ENCODE data around the gene TUBB1. TPM values are rescaled to one million over a fixed set of nuclear protein-coding genes. Genes with fewer than 3 reads are reported as not detected.

TUBB1 gene
- total and polyA plus RNA-seq, 2 of the 13 experiments (the other 11 are each of a cell fraction or from before 2014, with no cell fraction given): 0.11 to 57.6 TPM

DNA sequence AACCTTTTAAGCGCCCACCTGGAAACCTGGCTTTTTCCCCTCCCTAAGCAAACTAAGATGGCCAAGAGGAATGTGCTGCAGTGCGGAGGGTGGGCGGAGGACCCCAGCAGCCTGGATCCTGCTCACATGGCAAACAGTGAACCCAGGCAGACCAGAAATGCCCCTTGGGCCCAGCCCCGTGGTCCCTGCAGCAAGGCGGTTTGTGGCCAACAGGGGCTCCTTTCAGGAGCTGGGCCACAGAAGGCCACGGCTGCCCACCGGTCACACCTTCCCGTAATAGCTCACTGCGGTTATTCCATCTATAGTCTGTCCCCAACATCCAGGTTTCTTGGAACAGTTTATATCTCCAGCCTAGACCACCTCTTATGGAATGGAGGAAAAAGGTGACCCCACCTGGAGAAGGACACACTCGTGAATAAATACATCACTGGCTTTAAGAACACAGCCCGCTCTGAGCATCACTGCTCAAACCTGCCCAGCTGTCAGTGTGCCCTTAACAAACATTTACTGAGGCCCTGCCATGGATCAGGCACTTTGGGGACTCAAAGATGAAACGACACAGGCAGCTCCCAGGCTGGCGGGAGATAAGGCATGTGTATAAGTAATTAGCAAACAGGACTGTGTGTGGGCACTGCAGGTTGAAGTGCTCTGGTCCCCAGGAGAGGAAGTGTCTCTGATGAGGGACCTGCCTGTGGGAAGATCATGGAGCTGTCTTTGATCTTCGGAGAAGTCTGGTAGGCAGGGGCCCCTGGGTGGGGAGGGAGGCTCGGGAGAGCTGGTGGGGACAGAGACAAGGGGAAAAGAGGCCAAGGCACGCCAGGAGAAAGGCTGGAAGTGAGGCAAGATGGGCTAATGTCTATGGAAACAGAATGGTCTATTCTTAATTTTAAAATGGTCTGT lies 3.2 kb upstream of the TUBB1 start (continued):
- TF ChIP-seq DR1 (CRISPR knock-in tag; IDR thresholded peaks at IDR 0.05): no peak
- TF ChIP-seq, protein P1, sequence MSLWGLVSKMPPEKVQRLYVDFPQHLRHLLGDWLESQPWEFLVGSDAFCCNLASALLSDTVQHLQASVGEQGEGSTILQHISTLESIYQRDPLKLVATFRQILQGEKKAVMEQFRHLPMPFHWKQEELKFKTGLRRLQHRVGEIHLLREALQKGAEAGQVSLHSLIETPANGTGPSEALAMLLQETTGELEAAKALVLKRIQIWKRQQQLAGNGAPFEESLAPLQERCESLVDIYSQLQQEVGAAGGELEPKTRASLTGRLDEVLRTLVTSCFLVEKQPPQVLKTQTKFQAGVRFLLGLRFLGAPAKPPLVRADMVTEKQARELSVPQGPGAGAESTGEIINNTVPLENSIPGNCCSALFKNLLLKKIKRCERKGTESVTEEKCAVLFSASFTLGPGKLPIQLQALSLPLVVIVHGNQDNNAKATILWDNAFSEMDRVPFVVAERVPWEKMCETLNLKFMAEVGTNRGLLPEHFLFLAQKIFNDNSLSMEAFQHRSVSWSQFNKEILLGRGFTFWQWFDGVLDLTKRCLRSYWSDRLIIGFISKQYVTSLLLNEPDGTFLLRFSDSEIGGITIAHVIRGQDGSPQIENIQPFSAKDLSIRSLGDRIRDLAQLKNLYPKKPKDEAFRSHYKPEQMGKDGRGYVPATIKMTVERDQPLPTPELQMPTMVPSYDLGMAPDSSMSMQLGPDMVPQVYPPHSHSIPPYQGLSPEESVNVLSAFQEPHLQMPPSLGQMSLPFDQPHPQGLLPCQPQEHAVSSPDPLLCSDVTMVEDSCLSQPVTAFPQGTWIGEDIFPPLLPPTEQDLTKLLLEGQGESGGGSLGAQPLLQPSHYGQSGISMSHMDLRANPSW (CRISPR knock-in tag; IDR thresholded peaks at IDR 0.05; ENCODE audit: borderline replicate concordance): 0 out of 2 replicates have a peak, but pooled peaks have one; percentile 47
- peak in 1 of 2 experiments; percentile 44; a peak in 2 of 4 replicates for TF ChIP-seq POLR2A (IDR thresholded peaks at IDR 0.05; ENCODE audit: insufficient read depth in 1 of 2, low read depth in 2 of 2, low read length in 2 of 2)
- TF ChIP-seq ZNF713 (CRISPR knock-in tag; IDR thresholded peaks at IDR 0.05): no peak
- no peak for TF ChIP-seq NR2F1 (CRISPR knock-in tag; IDR thresholded peaks at IDR 0.05)
- no peak for TF ChIP-seq CAMTA2 (CRISPR knock-in tag; IDR thresholded peaks at IDR 0.05; ENCODE audit: borderline replicate concordance)
- TF ChIP-seq HCFC1 (IDR thresholded peaks at IDR 0.05; ENCODE audit: low read depth, low read length): no peak
- TF ChIP-seq, protein P2, sequence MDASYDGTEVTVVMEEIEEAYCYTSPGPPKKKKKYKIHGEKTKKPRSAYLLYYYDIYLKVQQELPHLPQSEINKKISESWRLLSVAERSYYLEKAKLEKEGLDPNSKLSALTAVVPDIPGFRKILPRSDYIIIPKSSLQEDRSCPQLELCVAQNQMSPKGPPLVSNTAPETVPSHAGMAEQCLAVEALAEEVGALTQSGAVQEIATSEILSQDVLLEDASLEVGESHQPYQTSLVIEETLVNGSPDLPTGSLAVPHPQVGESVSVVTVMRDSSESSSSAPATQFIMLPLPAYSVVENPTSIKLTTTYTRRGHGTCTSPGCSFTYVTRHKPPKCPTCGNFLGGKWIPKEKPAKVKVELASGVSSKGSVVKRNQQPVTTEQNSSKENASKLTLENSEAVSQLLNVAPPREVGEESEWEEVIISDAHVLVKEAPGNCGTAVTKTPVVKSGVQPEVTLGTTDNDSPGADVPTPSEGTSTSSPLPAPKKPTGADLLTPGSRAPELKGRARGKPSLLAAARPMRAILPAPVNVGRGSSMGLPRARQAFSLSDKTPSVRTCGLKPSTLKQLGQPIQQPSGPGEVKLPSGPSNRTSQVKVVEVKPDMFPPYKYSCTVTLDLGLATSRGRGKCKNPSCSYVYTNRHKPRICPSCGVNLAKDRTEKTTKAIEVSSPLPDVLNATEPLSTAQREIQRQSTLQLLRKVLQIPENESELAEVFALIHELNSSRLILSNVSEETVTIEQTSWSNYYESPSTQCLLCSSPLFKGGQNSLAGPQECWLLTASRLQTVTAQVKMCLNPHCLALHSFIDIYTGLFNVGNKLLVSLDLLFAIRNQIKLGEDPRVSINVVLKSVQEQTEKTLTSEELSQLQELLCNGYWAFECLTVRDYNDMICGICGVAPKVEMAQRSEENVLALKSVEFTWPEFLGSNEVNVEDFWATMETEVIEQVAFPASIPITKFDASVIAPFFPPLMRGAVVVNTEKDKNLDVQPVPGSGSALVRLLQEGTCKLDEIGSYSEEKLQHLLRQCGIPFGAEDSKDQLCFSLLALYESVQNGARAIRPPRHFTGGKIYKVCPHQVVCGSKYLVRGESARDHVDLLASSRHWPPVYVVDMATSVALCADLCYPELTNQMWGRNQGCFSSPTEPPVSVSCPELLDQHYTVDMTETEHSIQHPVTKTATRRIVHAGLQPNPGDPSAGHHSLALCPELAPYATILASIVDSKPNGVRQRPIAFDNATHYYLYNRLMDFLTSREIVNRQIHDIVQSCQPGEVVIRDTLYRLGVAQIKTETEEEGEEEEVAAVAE (CRISPR knock-in tag; IDR thresholded peaks at IDR 0.05; ENCODE audit: borderline replicate concordance): peak; percentile 82; the same call in 1 of the 2 replicates
- no peak for TF ChIP-seq ZNF737 (CRISPR knock-in tag; IDR thresholded peaks at IDR 0.05; ENCODE audit: borderline replicate concordance)
- no peak; the same call in 1 of the 2 replicates for TF ChIP-seq ZNF367 (CRISPR knock-in tag; IDR thresholded peaks at IDR 0.05; ENCODE audit: borderline replicate concordance)
- no peak for TF ChIP-seq KLF13 (CRISPR knock-in tag; IDR thresholded peaks at IDR 0.05)
- peak; percentile 78 for TF ChIP-seq FOSL2 (CRISPR knock-in tag; IDR thresholded peaks at IDR 0.05)
- TF ChIP-seq, protein P3, sequence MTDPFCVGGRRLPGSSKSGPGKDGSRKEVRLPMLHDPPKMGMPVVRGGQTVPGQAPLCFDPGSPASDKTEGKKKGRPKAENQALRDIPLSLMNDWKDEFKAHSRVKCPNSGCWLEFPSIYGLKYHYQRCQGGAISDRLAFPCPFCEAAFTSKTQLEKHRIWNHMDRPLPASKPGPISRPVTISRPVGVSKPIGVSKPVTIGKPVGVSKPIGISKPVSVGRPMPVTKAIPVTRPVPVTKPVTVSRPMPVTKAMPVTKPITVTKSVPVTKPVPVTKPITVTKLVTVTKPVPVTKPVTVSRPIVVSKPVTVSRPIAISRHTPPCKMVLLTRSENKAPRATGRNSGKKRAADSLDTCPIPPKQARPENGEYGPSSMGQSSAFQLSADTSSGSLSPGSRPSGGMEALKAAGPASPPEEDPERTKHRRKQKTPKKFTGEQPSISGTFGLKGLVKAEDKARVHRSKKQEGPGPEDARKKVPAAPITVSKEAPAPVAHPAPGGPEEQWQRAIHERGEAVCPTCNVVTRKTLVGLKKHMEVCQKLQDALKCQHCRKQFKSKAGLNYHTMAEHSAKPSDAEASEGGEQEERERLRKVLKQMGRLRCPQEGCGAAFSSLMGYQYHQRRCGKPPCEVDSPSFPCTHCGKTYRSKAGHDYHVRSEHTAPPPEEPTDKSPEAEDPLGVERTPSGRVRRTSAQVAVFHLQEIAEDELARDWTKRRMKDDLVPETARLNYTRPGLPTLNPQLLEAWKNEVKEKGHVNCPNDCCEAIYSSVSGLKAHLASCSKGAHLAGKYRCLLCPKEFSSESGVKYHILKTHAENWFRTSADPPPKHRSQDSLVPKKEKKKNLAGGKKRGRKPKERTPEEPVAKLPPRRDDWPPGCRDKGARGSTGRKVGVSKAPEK (CRISPR knock-in tag; IDR thresholded peaks at IDR 0.05; ENCODE audit: borderline replicate concordance): peak; percentile 95
